Astrocyte (in vitro differentiated cells and primary cell): ENCODE measurements around the gene PXN. TPM values are rescaled to one million over a fixed set of nuclear protein-coding genes. Genes with fewer than 3 reads are reported as not detected.
"Not testable (repeated sequence)": the region's sequence is repeated elsewhere in the genome, so short reads cannot be mapped to it uniquely, and the experiment has no call there.

Experiments
- DNase-seq: peaks from one replicate; pipeline ENCODE4 v3.0.0-alpha.2; 2010; ENCODE audit warnings: low read depth
- FAIRE-seq: peaks from 2 replicates; lab custom pipeline; 2011; peaks lifted over from hg19 to GRCh38; lab: Jason Lieb, UNC
- H2AFZ ChIP-seq: 2 replicates; pipeline ENCODE4 v1.6.0; 2012; ENCODE audit warnings: low read depth, low read length, inconsistent platforms
- H3K27ac ChIP-seq: 2 replicates; pipeline ENCODE4 v1.5.1; 2011; ENCODE audit warnings: low read depth, low read length, inconsistent platforms
- H3K27me3 ChIP-seq: 2 replicates; pipeline ENCODE4 v1.6.0; 2011; ENCODE audit warnings: low read length, inconsistent platforms; ENCODE audit not compliant: insufficient read depth
- H3K36me3 ChIP-seq: 2 replicates; pipeline ENCODE4 v1.5.1; 2011; ENCODE audit warnings: low read length, inconsistent platforms; ENCODE audit not compliant: insufficient read depth
- H3K4me1 ChIP-seq: 2 replicates; pipeline ENCODE4 v1.5.1; 2011; ENCODE audit warnings: low read length, inconsistent platforms; ENCODE audit not compliant: insufficient read depth
- H3K4me2 ChIP-seq: 2 replicates; pipeline ENCODE4 v1.6.0; 2012; ENCODE audit warnings: low read length, inconsistent platforms
- H3K4me3 ChIP-seq: 2 replicates; pipeline ENCODE4 v1.5.1; 2011; ENCODE audit warnings: low read depth, mild to moderate bottlenecking, low read length, inconsistent platforms; ENCODE audit not compliant: insufficient read depth
- H3K79me2 ChIP-seq: 2 replicates; pipeline ENCODE4 v1.6.0; 2012; ENCODE audit warnings: mild to moderate bottlenecking, low read length, inconsistent platforms; ENCODE audit not compliant: insufficient read depth
- H3K9ac ChIP-seq: 2 replicates; pipeline ENCODE4 v1.6.0; 2012; ENCODE audit warnings: mild to moderate bottlenecking, low read length, inconsistent platforms
- H3K9me3 ChIP-seq: 2 replicates; pipeline ENCODE4 v1.5.1; 2012; ENCODE audit warnings: low read depth, mild to moderate bottlenecking, low read length, inconsistent platforms; ENCODE audit not compliant: insufficient read depth
- H4K20me1 ChIP-seq: 2 replicates; pipeline ENCODE4 v1.6.0; 2012; ENCODE audit warnings: low read length, inconsistent platforms; ENCODE audit not compliant: insufficient read depth
- H3K27ac Mint-ChIP-seq: one replicate; pipeline ENCODE4 v1.8.0; 2021; ENCODE audit warnings: mild to moderate bottlenecking, mixed read lengths; ENCODE audit not compliant: unreplicated experiment
- H3K27me3 Mint-ChIP-seq: one replicate; pipeline ENCODE4 v1.8.0; 2021; ENCODE audit warnings: low read depth, mixed read lengths; ENCODE audit not compliant: unreplicated experiment
- H3K36me3 Mint-ChIP-seq: one replicate; pipeline ENCODE4 v1.8.0; 2021; ENCODE audit warnings: low read depth, mixed read lengths; ENCODE audit not compliant: unreplicated experiment
- H3K4me1 Mint-ChIP-seq: one replicate; pipeline ENCODE4 v1.8.0; 2021; ENCODE audit warnings: low read depth, mixed read lengths; ENCODE audit not compliant: unreplicated experiment
- H3K4me3 Mint-ChIP-seq: one replicate; pipeline ENCODE4 v1.8.0; 2021; ENCODE audit warnings: mild to moderate bottlenecking, moderate library complexity, mixed read lengths; ENCODE audit not compliant: unreplicated experiment
- H3K9me3 Mint-ChIP-seq: one replicate; pipeline ENCODE4 v1.8.0; 2021; ENCODE audit warnings: mild to moderate bottlenecking, mixed read lengths; ENCODE audit not compliant: unreplicated experiment
- CTCF ChIP-seq: IDR thresholded peaks from 2 replicates; pipeline ENCODE4 v1.5.1; 2011; ENCODE audit warnings: low read depth, mild to moderate bottlenecking, inconsistent platforms, low read length, moderate library complexity; ENCODE audit not compliant: insufficient read depth
- EZH2 ChIP-seq: IDR thresholded peaks from 2 replicates; pipeline ENCODE4 v1.6.1; 2012; ENCODE audit warnings: mild to moderate bottlenecking, low read length, inconsistent platforms; ENCODE audit not compliant: insufficient read depth
- total RNA-seq: library from RNA; stranded (reverse); gene quantifications from 2 replicates; pipeline ENCODE4 v1.2.1, GENCODE V29; 2021

The PXN gene
- total RNA-seq, 1 donor from 2014 or later = 151 TPM

GRCh38 chr12:120249266-120249874 lies 16.2 kb downstream of the PXN start:
- Histone ChIP-seq H3K9ac (no peak overlapping the region), H3K27me3 (no peaks in the 10 kb centered on the region), H3K4me3 (no peak overlapping the region), H3K4me1 (peaks cover 46% of the 10 kb centered on the region), H3K9me3 (no peaks in the 10 kb centered on the region), H3K27ac (no peak overlapping the region), H3K36me3 (peaks cover 7% of the 10 kb centered on the region), H3K4me2 (peak overlapping the region; percentile 45), H2AFZ (no peak overlapping the region), H3K79me2 (peaks cover 98% of the 10 kb centered on the region), H4K20me1 (peaks cover 75% of the 10 kb centered on the region)
- peaks cover 56% of the 10 kb centered on the region for H3K4me1 Mint-ChIP-seq
- no peaks in the 10 kb centered on the region for H3K9me3 Mint-ChIP-seq
- H3K27ac Mint-ChIP-seq = peak overlapping the region; percentile 77
- DNase-seq (no peak), FAIRE-seq (no peak)
- H3K36me3 Mint-ChIP-seq = peaks cover 23% of the 10 kb centered on the region
- H3K27me3 Mint-ChIP-seq = no peaks in the 10 kb centered on the region
- TF ChIP-seq CTCF = no peak
- TF ChIP-seq EZH2 = no peak
- H3K4me3 Mint-ChIP-seq = peak overlapping the region; percentile 54

GRCh38 chr12:120247621-120248030 lies 17.9 kb downstream of the PXN start:
- TF ChIP-seq EZH2 (no peak), CTCF (no peak)
- Mint-ChIP-seq H3K27ac (peak overlapping the region; percentile 60), H3K9me3 (no peaks in the 10 kb centered on the region), H3K4me1 (peaks cover 65% of the 10 kb centered on the region), H3K36me3 (peaks cover 20% of the 10 kb centered on the region), H3K27me3 (no peaks in the 10 kb centered on the region), H3K4me3 (peak overlapping the region; percentile 46)
- H3K9ac ChIP-seq = peak overlapping the region; percentile 54
- peak overlapping the region; percentile 81 for H3K27ac ChIP-seq
- FAIRE-seq (no peak), DNase-seq (peak; percentile 71)
- H3K27me3 ChIP-seq = no peaks in the 10 kb centered on the region
- H3K79me2 ChIP-seq = peaks cover 97% of the 10 kb centered on the region
- no peak overlapping the region for H2AFZ ChIP-seq
- H3K9me3 ChIP-seq = no peaks in the 10 kb centered on the region
- H3K36me3 ChIP-seq = peaks cover 3% of the 10 kb centered on the region
- H3K4me3 ChIP-seq = peak overlapping the region; percentile 30
- peaks cover 49% of the 10 kb centered on the region for H3K4me1 ChIP-seq
- peak overlapping the region; percentile 74 for H3K4me2 ChIP-seq
- H4K20me1 ChIP-seq = peaks cover 75% of the 10 kb centered on the region

GRCh38 chr12:120247183-120247582 lies 18.3 kb downstream of the PXN start:
- TF ChIP-seq EZH2 = no peak
- no peak for TF ChIP-seq CTCF
- FAIRE-seq (no peak), DNase-seq (no peak)
- Mint-ChIP-seq H3K27me3 (no peaks in the 10 kb centered on the region), H3K36me3 (peaks cover 16% of the 10 kb centered on the region), H3K9me3 (no peaks in the 10 kb centered on the region), H3K4me3 (peak overlapping the region; percentile 46), H3K27ac (peak overlapping the region; percentile 60), H3K4me1 (peaks cover 62% of the 10 kb centered on the region)
- Histone ChIP-seq H3K36me3 (peaks cover 3% of the 10 kb centered on the region), H3K9me3 (no peaks in the 10 kb centered on the region), H3K9ac (peak overlapping the region; percentile 54), H3K4me2 (peak overlapping the region; percentile 74), H3K4me3 (no peak overlapping the region), H3K27ac (peak overlapping the region; percentile 81), H2AFZ (no peak overlapping the region), H4K20me1 (peaks cover 75% of the 10 kb centered on the region), H3K79me2 (peaks cover 97% of the 10 kb centered on the region), H3K4me1 (peaks cover 46% of the 10 kb centered on the region), H3K27me3 (no peaks in the 10 kb centered on the region)

- peaks cover 42% of the 10 kb centered on the region for H3K4me1 ChIP-seq
- peaks cover 75% of the 10 kb centered on the region for H4K20me1 ChIP-seq
- H3K4me2 ChIP-seq, H3K9ac ChIP-seq, H3K4me3 ChIP-seq, H3K4me3 Mint-ChIP-seq, H3K27me3 ChIP-seq, FAIRE-seq, H3K36me3 ChIP-seq, H3K27ac ChIP-seq, H3K9me3 ChIP-seq, DNase-seq, H3K9me3 Mint-ChIP-seq, H3K27me3 Mint-ChIP-seq, H2AFZ ChIP-seq: not testable (repeated sequence)
- peaks cover 12% of the 10 kb centered on the region for H3K36me3 Mint-ChIP-seq
- peak overlapping the region; percentile 60 for H3K27ac Mint-ChIP-seq
- peaks cover 97% of the 10 kb centered on the region for H3K79me2 ChIP-seq
- peaks cover 62% of the 10 kb centered on the region for H3K4me1 Mint-ChIP-seq
Observed at GRCh38 chr12:120246705-120247104, 18.8 kb downstream of the PXN start.
